HepG2 (cell line): ENCODE data around the gene SCN4B. TPM values are rescaled to one million over a fixed set of nuclear protein-coding genes. Genes with fewer than 3 reads are reported as not detected.
A peak's percentile ranks its signal among the peaks of the same experiment; 100 is the strongest.

ENCODE experiments used
- ATAC-seq: fragments of 200-7000 bp; cut with Tn5 transposase; 3 replicates; pipeline ENCODE4 v1.9.1; 2020; ENCODE audit warnings: mild to moderate bottlenecking, moderate library complexity
- BruUV-seq: library from RNA; stranded (reverse); fragments of 400-500 nt; replicated peaks from 2 replicates; lab custom pipeline; 2021; lab: Mats Ljungman, UMichigan
- CTCF ChIA-PET: fragments of 300-600 bp; formaldehyde crosslinking; extraction: SDS; loops from one replicate; lab custom pipeline; 2021; ENCODE audit warnings: low total read pairs, inconsistent platforms, low intra/inter-chr PET ratio; lab: Yijun Ruan, JAX
- POLR2A ChIA-PET: fragments of 350-600 bp; sonication (Branson Sonifier 250); formaldehyde crosslinking; loops from one replicate; lab custom pipeline; 2020; ENCODE audit warnings: antibody characterized with exemption, inconsistent platforms; lab: Yijun Ruan, JAX
- DNase-seq: peaks from one replicate; pipeline ENCODE4 v3.0.0-alpha.2; 2015; ENCODE audit warnings: low spot score
- FAIRE-seq: peaks from 3 replicates; lab custom pipeline; 2011; peaks lifted over from hg19 to GRCh38; lab: Jason Lieb, UNC
- H2AFZ ChIP-seq: one replicate; pipeline ENCODE4 v1.6.1; 2011; ENCODE audit warnings: low read length, inconsistent platforms
- H3K27ac ChIP-seq: fragments of 300-600 bp; 3 replicates; pipeline ENCODE4 v1.8.0; 2011; ENCODE audit warnings: mixed run types, mild to moderate bottlenecking, mixed read lengths, low read length, inconsistent platforms; ENCODE audit not compliant: insufficient read depth; ENCODE audit errors: extremely low read length
- H3K27me3 ChIP-seq, 2 experiments: fragments of 200-600 bp in 1 of 2; 2 replicates in 1 of 2; 3 replicates in 1 of 2; pipeline versions ENCODE4 v1.6.0 to v1.8.0; 2011; ENCODE audit warnings: low read length in 2 of 2, mild to moderate bottlenecking in 2 of 2, moderate library complexity in 2 of 2, inconsistent platforms in 1 of 2; ENCODE audit not compliant: insufficient read depth in 2 of 2, control insufficient read depth in 1 of 2
- H3K36me3 ChIP-seq, 2 experiments: fragments of 200-600 bp in 1 of 2; replicated peaks in 1 of 2; 2 replicates in 1 of 2; 3 replicates in 1 of 2; pipeline versions ENCODE4 v1.5.1 to v1.8.0; 2011; ENCODE audit warnings: low read length in 2 of 2, inconsistent platforms in 1 of 2; ENCODE audit not compliant: insufficient read depth in 2 of 2, control insufficient read depth in 1 of 2
- H3K4me1 ChIP-seq: 2 replicates; pipeline ENCODE4 v1.5.1; 2012; ENCODE audit warnings: low read length, inconsistent platforms; ENCODE audit not compliant: insufficient read depth
- H3K4me2 ChIP-seq: 2 replicates; pipeline ENCODE4 v1.6.0; 2011; ENCODE audit warnings: low read depth, low read length, inconsistent platforms
- H3K4me3 ChIP-seq, 3 experiments: fragments of 200-600 bp in 1 of 3; sonication (generic), shearing (Covaris generic) in 1 of 3; replicated peaks in 1 of 3; 2 replicates each; pipeline ENCODE4 v1.5.1; 2011 to 2016; ENCODE audit warnings: low read length in 3 of 3, inconsistent platforms in 2 of 3, low read depth in 2 of 3, mild to moderate bottlenecking in 2 of 3, control low read depth in 1 of 3, mixed read lengths in 1 of 3; ENCODE audit not compliant: insufficient read depth in 1 of 3
- H3K79me2 ChIP-seq: one replicate; pipeline ENCODE4 v1.6.1; 2011; ENCODE audit warnings: low read length, inconsistent platforms; ENCODE audit not compliant: insufficient read depth
- H3K9ac ChIP-seq: 2 replicates; pipeline ENCODE4 v1.6.0; 2011; ENCODE audit warnings: mild to moderate bottlenecking, low read depth, low read length, inconsistent platforms; ENCODE audit not compliant: insufficient read depth
- H3K9me3 ChIP-seq: 2 replicates; pipeline ENCODE4 v1.5.1; 2012; ENCODE audit warnings: mild to moderate bottlenecking, low read length
- H4K20me1 ChIP-seq: 2 replicates; pipeline ENCODE4 v1.6.0; 2011; ENCODE audit warnings: inconsistent platforms, mild to moderate bottlenecking, low read length, moderate library complexity; ENCODE audit not compliant: insufficient read depth
- ASH2L ChIP-seq: fragments of 300-600, 200-600 bp; sonication (generic); IDR thresholded peaks from 2 replicates; pipeline ENCODE4 v1.7.0; 2017; ENCODE audit warnings: low read depth, mild to moderate bottlenecking, moderate library complexity, mixed read lengths, low read length; ENCODE audit not compliant: insufficient read length
- EZH2 ChIP-seq: conservative IDR thresholded peaks from 2 replicates; pipeline ENCODE4 v1.6.1; 2012; ENCODE audit warnings: mild to moderate bottlenecking, low read depth, low read length, moderate library complexity
- HINFP ChIP-seq: sonication (generic); formaldehyde crosslinking; IDR thresholded peaks from 2 replicates; pipeline ENCODE4 v1.4.0; 2020; ENCODE audit warnings: low read depth, mild to moderate bottlenecking, missing genetic modification reagents
- HMGA1 ChIP-seq: sonication (generic); formaldehyde crosslinking; conservative IDR thresholded peaks from 2 replicates; pipeline ENCODE4 v1.4.0; 2020; ENCODE audit warnings: missing genetic modification reagents
- HOXA7 ChIP-seq: sonication (generic); formaldehyde crosslinking; IDR thresholded peaks from 2 replicates; pipeline ENCODE4 v1.8.1; 2022; ENCODE audit warnings: mild to moderate bottlenecking, missing genetic modification reagents, moderate library complexity
- KLF16 ChIP-seq, 2 experiments: sonication (generic) in 1 of 2; formaldehyde crosslinking in 1 of 2; IDR thresholded peaks; 2 replicates each; pipeline versions ENCODE4 v1.6.1 to v1.8.0; 2016 to 2023; ENCODE audit warnings: missing genetic modification reagents in 2 of 2, missing compliant biosample characterization in 1 of 2
- MTA1 ChIP-seq: sonication (generic); formaldehyde crosslinking; IDR thresholded peaks from 2 replicates; pipeline ENCODE4 v1.4.0; 2020; ENCODE audit warnings: missing genetic modification reagents, mild to moderate bottlenecking, borderline replicate concordance
- RBM22 ChIP-seq: fragments of 200-400 bp; formaldehyde crosslinking; optimal IDR thresholded peaks from 2 replicates; pipeline ENCODE3; 2017; ENCODE audit warnings: mild to moderate bottlenecking, low read length, moderate library complexity
- SAP130 ChIP-seq: IDR thresholded peaks from 2 replicates; pipeline ENCODE4 v1.6.1; 2016; ENCODE audit warnings: low read depth
- STAT5B ChIP-seq: sonication (generic); formaldehyde crosslinking; IDR thresholded peaks from 2 replicates; pipeline ENCODE4 v1.4.0; 2020; ENCODE audit warnings: missing genetic modification reagents
- YY1 ChIP-seq: IDR thresholded peaks from 2 replicates; pipeline ENCODE4 v1.6.1; 2011; ENCODE audit warnings: low read length, low read depth, moderate library complexity, mild to moderate bottlenecking; ENCODE audit not compliant: insufficient read depth, insufficient replicate concordance
- ZFP90 ChIP-seq: sonication (generic); formaldehyde crosslinking; IDR thresholded peaks from 2 replicates; pipeline ENCODE4 v1.8.0; 2022; ENCODE audit warnings: missing genetic modification reagents, mild to moderate bottlenecking, inconsistent platforms, borderline replicate concordance
- ZNF143 ChIP-seq: sonication (generic); formaldehyde crosslinking; IDR thresholded peaks from 2 replicates; pipeline ENCODE4 v1.4.0; 2020; ENCODE audit warnings: missing genetic modification reagents
- ZNF263 ChIP-seq: sonication (generic); formaldehyde crosslinking; IDR thresholded peaks from 2 replicates; pipeline ENCODE4 v1.4.0; 2020; ENCODE audit warnings: missing genetic modification reagents
- ZNF335 ChIP-seq: sonication (generic); formaldehyde crosslinking; IDR thresholded peaks from 2 replicates; pipeline ENCODE4 v1.4.0; 2020; ENCODE audit warnings: missing genetic modification reagents
- ZNF367 ChIP-seq: sonication (generic); formaldehyde crosslinking; IDR thresholded peaks from 2 replicates; pipeline ENCODE4 v1.4.0; 2020; ENCODE audit warnings: missing genetic modification reagents, borderline replicate concordance
- ZNF460 ChIP-seq: sonication (generic); formaldehyde crosslinking; IDR thresholded peaks from 2 replicates; pipeline ENCODE4 v1.5.1; 2020; ENCODE audit warnings: missing genetic modification reagents, mild to moderate bottlenecking, borderline replicate concordance
- ZNF761 ChIP-seq: sonication (generic); formaldehyde crosslinking; conservative IDR thresholded peaks from 2 replicates; pipeline ENCODE4 v1.4.0; 2020; ENCODE audit warnings: mild to moderate bottlenecking, missing genetic modification reagents
- ZSCAN25 ChIP-seq: sonication (generic); formaldehyde crosslinking; IDR thresholded peaks from 2 replicates; pipeline ENCODE4 v1.8.0; 2022; ENCODE audit warnings: mild to moderate bottlenecking, missing genetic modification reagents
- ZSCAN9 ChIP-seq: IDR thresholded peaks from 2 replicates; pipeline ENCODE4 v1.6.1; 2016; ENCODE audit warnings: borderline replicate concordance
- WGBS: methylation state at CpG from one replicate; pipeline ENCODE4 v1.1.6; 2017; ENCODE audit warnings: low lambda C conversion rate; 5-methylcytosine and 5-hydroxymethylcytosine counted together
- in situ Hi-C: cut with HindIII; loops from 2 replicates; pipeline ENCODE4 v1.10.0; 2017; ENCODE audit warnings: low pct_unique_long_range_greater_than_20kb; ENCODE audit not compliant: extremely low pct_ligation_motif_present
- intact Hi-C: fragments of 100-400 bp; cut with micrococcal nuclease; formaldehyde crosslinking; loops from one replicate; pipeline ENCODE4 v1.10.0; 2022; ENCODE audit not compliant: unreplicated experiment
- polyA plus RNA-seq, 8 experiments: library from polyadenylated mRNA; depleted of rRNA in 3 of 8; stranded (reverse) in 7 of 8; unstranded in 1 of 8; fragments of >200 nt; fragmentation: Illumina TruSeq in 4 of 8; extraction: Trizol in 4 of 8; gene quantifications; 2 replicates each; pipeline versions ENCODE4 v1.2.1 to v1.2.3, GENCODE V29; 2011 to 2016; ENCODE audit warnings: low read depth in 4 of 8, missing spikeins in 1 of 8, mixed read lengths in 1 of 8; ENCODE audit not compliant: insufficient read depth in 1 of 8
- total RNA-seq, 5 experiments: library from RNA; depleted of rRNA; stranded (reverse); fragments of >200 nt; fragmentation: Illumina TruSeq; extraction: Trizol; gene quantifications; 2 replicates each; pipeline ENCODE4 v1.2.3, GENCODE V29; 2016; ENCODE audit warnings: low read depth in 1 of 5

Gene SCN4B
- total and polyA plus RNA-seq, 2 of the 13 experiments (the other 11 are each of a cell fraction or from before 2014, with no cell fraction given) = 0.04 to 0.29 TPM

- TF ChIP-seq ZFP90 (no peak), ZNF143 (CRISPR knock-in tag) (peak; percentile 66), HOXA7 (no peak)
Observed at GRCh38 chr11:118156531-118157185, 4.0 kb upstream of the SCN4B start (continued).

GRCh38 chr11:118155776-118156530 is 3.3 kb upstream of the SCN4B start:
- CTCF ChIA-PET = no interaction called here
- ATAC-seq (peak; percentile 15; the same call in 2 of the 3 replicates), DNase-seq (no peak), FAIRE-seq (no peak)
- no peaks in the 10 kb centered on the region for H4K20me1 ChIP-seq
- no peak overlapping the region for H3K9ac ChIP-seq
- H3K79me2 ChIP-seq = no peaks in the 10 kb centered on the region
- no peak overlapping the region for H3K4me3 ChIP-seq
- no peaks in the 10 kb centered on the region for H3K36me3 ChIP-seq
- peaks cover 27 to 95% of the 10 kb centered on the region in 2 experiments for H3K27me3 ChIP-seq
- peaks cover 26% of the 10 kb centered on the region for H3K4me1 ChIP-seq
- no TSS peak for BruUV-seq
- WGBS = 29% methylated on average over 3 of the region's 11 CpGs
- no peaks in the 10 kb centered on the region for H3K9me3 ChIP-seq
- TF ChIP-seq RBM22 (no peak), SAP130 (CRISPR knock-in tag) (no peak), HMGA1 (CRISPR knock-in tag) (no peak), ZSCAN9 (CRISPR knock-in tag) (no peak), ZNF335 (CRISPR knock-in tag) (no peak), ZNF460 (CRISPR knock-in tag) (no peak), ZNF367 (CRISPR knock-in tag) (no peak), HINFP (CRISPR knock-in tag) (no peak), STAT5B (CRISPR knock-in tag) (no peak), MTA1 (CRISPR knock-in tag) (no peak), ASH2L (no peak), ZSCAN25 (CRISPR knock-in tag) (0 out of 2 replicates have a peak, but pooled peaks have one; percentile 31), ZNF263 (peak; percentile 38; the same call in 1 of the 2 replicates), ZNF761 (no peak), KLF16 (CRISPR knock-in tag; IDR thresholded peaks at IDR 0.05) (no peak), YY1 (no peak), ZFP90 (no peak), EZH2 (no peak)
- TF ChIP-seq, all 625 proteins: peak for 2
- Histone ChIP-seq H3K4me2 (peak overlapping the region; percentile 37; the same call in 1 of the 2 replicates), H3K27ac (no peak overlapping the region), H2AFZ (no peak overlapping the region)
- POLR2A ChIA-PET = interaction anchor here (0.6 kb wide), 1 partner anchor 39 kb away, joined by 3 read pairs; no protein-coding TSS in a partner anchor
- in situ Hi-C loops = no loop called here
- intact Hi-C loops = no loop called here
